HCT116 (cell line): ENCODE measurements around the gene CCDC40.

Experiments used
- EZH2 ChIP-seq: fragments of 200-600 bp; sonication (generic); IDR thresholded peaks from 2 replicates; pipeline ENCODE4 v1.6.1; 2017; ENCODE audit warnings: antibody characterized with exemption, mixed run types
- POLR2AphosphoS5 ChIP-seq: IDR thresholded peaks from 2 replicates; pipeline ENCODE4 v1.6.1; 2011; ENCODE audit warnings: mild to moderate bottlenecking, low read depth, low read length, moderate library complexity
- RAD21 ChIP-seq: IDR thresholded peaks from 2 replicates; pipeline ENCODE4 v1.6.1; 2012; ENCODE audit warnings: low read depth, mild to moderate bottlenecking
- TF ChIP-seq, protein P1 (sequence below): IDR thresholded peaks from 2 replicates; pipeline ENCODE4 v1.6.1; 2012
- TF ChIP-seq, protein P2 (sequence below), 3 experiments: fragments of 200-600 bp in 1 of 3; sonication (generic) in 1 of 3; IDR thresholded peaks in 2 of 3; conservative IDR thresholded peaks in 1 of 3; 2 replicates each; pipeline ENCODE4 v1.5.1; 2012 to 2017; ENCODE audit warnings: low read depth in 2 of 3, low read length in 2 of 3, antibody characterized with exemption in 1 of 3, borderline replicate concordance in 1 of 3, control low read depth in 1 of 3, mild to moderate bottlenecking in 1 of 3, mixed read lengths in 1 of 3, mixed run types in 1 of 3, moderate library complexity in 1 of 3; ENCODE audit not compliant: insufficient read depth in 1 of 3

GRCh38 chr17:80130992-80131391, 94.5 kb downstream of the CCDC40 start:
- TF ChIP-seq, protein P1, sequence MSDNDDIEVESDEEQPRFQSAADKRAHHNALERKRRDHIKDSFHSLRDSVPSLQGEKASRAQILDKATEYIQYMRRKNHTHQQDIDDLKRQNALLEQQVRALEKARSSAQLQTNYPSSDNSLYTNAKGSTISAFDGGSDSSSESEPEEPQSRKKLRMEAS: no peak
- TF ChIP-seq EZH2: no peak
- TF ChIP-seq POLR2AphosphoS5: no peak
- TF ChIP-seq, protein P2, sequence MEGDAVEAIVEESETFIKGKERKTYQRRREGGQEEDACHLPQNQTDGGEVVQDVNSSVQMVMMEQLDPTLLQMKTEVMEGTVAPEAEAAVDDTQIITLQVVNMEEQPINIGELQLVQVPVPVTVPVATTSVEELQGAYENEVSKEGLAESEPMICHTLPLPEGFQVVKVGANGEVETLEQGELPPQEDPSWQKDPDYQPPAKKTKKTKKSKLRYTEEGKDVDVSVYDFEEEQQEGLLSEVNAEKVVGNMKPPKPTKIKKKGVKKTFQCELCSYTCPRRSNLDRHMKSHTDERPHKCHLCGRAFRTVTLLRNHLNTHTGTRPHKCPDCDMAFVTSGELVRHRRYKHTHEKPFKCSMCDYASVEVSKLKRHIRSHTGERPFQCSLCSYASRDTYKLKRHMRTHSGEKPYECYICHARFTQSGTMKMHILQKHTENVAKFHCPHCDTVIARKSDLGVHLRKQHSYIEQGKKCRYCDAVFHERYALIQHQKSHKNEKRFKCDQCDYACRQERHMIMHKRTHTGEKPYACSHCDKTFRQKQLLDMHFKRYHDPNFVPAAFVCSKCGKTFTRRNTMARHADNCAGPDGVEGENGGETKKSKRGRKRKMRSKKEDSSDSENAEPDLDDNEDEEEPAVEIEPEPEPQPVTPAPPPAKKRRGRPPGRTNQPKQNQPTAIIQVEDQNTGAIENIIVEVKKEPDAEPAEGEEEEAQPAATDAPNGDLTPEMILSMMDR (IDR thresholded peaks at IDR 0.05 in 2 of 3, conservative IDR thresholded peaks at IDR 0.05 in 1 of 3; ENCODE audit: borderline replicate concordance in 1 of 3, insufficient read depth in 1 of 3, low read depth in 2 of 3, low read length in 2 of 3): no peak
- no peak for TF ChIP-seq RAD21
